Naive thymus-derived CD4-positive, alpha-beta T cell (primary cell): ENCODE measurements around the gene CD74. TPM values are rescaled to one million over a fixed set of nuclear protein-coding genes. Genes with fewer than 3 reads are reported as not detected.

ENCODE experiments used
- polyA plus RNA-seq, 2 donors: library from polyadenylated mRNA; unstranded; fragments of 300-500 nt; fragmentation: Illumina TruSeq; gene quantifications; one replicate each; pipeline ENCODE4 v1.2.3, GENCODE V29; 2021
- total RNA-seq, 6 experiments: library from RNA in 5 of 6; stranded (reverse) in 5 of 6; gene quantifications; 1 replicate in 5 of 6; 2 replicates in 1 of 6; pipeline ENCODE4 v1.2.3 and lab custom pipeline; 2021 to 2026

The CD74 gene
- total and polyA plus RNA-seq, 7 experiments from 2014 or later, result 153 to 1,948 (median 413) TPM

Other genes starting within 250 kb of the CD74 start
- gene CDX1, start 246.1 kb downstream of the CD74 start, total RNA-seq, result not detected
- not detected for gene CDX1, start 246.1 kb downstream of the CD74 start, polyA plus RNA-seq
- not detected for gene SLC6A7, start 222.8 kb downstream of the CD74 start, total RNA-seq
- not detected for gene SLC6A7, start 222.8 kb downstream of the CD74 start, polyA plus RNA-seq
- not detected for gene CAMK2A, start 123.1 kb downstream of the CD74 start, total RNA-seq
- gene CAMK2A, start 123.1 kb downstream of the CD74 start, polyA plus RNA-seq, result not detected
- 1 to 10 TPM in 1 of 5 experiments, not detected in 4; 1.6 TPM for gene ARSI, start 110.0 kb downstream of the CD74 start, total RNA-seq
- not detected for gene ARSI, start 110.0 kb downstream of the CD74 start, polyA plus RNA-seq
- 10 to 100 TPM; 45.9 to 60.0 (median 54.6) TPM for gene TCOF1, start 55.2 kb downstream of the CD74 start, total RNA-seq
- 10 to 100 TPM in 1 of 2 donors, 1 to 10 TPM in 1; 3.9 to 27.0 TPM for gene TCOF1, start 55.2 kb downstream of the CD74 start, polyA plus RNA-seq
- gene RPS14, start 36.8 kb upstream of the CD74 start, total RNA-seq, result 1,000 to 10,000 TPM; 2,331 to 7,378 (median 6,414) TPM
- over 10,000 TPM in 1 of 2 donors, 1,000 to 10,000 TPM in 1; 8,640 to 11,248 TPM for gene RPS14, start 36.8 kb upstream of the CD74 start, polyA plus RNA-seq
- 10 to 100 TPM in 1 of 5 experiments, 1 to 10 TPM in 4; 1.0 to 17.5 (median 1.6) TPM for gene NDST1, start 95.2 kb upstream of the CD74 start, total RNA-seq
- 1 to 10 TPM in 1 of 2 donors, under 1 TPM in 1; 0.69 to 1.1 TPM for gene NDST1, start 95.2 kb upstream of the CD74 start, polyA plus RNA-seq
- gene SYNPO, start 227.8 kb upstream of the CD74 start, total RNA-seq, result under 1 TPM in 4 of 5 experiments, not detected in 1; 0.07 to 0.59 (median 0.12) TPM
- gene SYNPO, start 227.8 kb upstream of the CD74 start, polyA plus RNA-seq, result not detected
- gene MYOZ3, start 248.3 kb upstream of the CD74 start, total RNA-seq, result not detected
- under 1 TPM in 1 of 2 donors, not detected in 1; 0.15 TPM for gene MYOZ3, start 248.3 kb upstream of the CD74 start, polyA plus RNA-seq